HG02885 (cell line): ENCODE measurements around the gene RPUSD1.
A peak's percentile ranks its signal among the peaks of the same experiment; 100 is the strongest.
"Not testable (repeated sequence)": the region's sequence is repeated elsewhere in the genome, so short reads cannot be mapped to it uniquely, and the experiment has no call there.

ENCODE experiments used
- ATAC-seq: cut with Tn5 transposase; IDR thresholded peaks from one replicate; pipeline ENCODE4 v1.9.1; 2021; ENCODE audit warnings: mild to moderate bottlenecking; ENCODE audit not compliant: unreplicated experiment, poor library complexity

The RPUSD1 gene

GRCh38 chr16:787978-788398, at the start of gene RPUSD1:
TSS of gene RPUSD1 (minus strand) at chr16:788381. CDS start at chr16:787737, 644 bp downstream.
- ATAC-seq, result peak; percentile 0

- not testable (repeated sequence) for ATAC-seq
Observed at GRCh38 chr16:836822-837221, 48.6 kb upstream of the RPUSD1 start.

DNA sequence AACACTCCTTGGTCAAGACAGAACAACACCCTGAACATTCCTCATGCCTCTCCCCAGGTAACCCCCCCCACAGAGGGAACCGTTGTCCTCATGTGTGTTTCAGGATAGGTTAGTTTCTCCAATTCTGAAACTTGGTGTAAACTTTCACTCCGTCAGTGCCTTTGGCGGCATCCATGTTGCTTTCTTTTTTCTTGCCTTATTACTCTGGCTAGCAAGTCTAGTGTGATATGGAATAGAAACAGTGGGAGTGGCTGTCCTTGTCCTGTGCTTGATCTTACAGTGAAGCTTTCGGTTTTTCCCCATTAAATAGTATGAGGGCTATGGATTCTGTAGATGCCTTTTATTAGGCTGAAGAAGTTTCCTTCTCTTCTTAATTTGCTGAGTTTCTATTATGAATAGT, 48.0 kb upstream of the RPUSD1 start:
- no peak for ATAC-seq

DNA sequence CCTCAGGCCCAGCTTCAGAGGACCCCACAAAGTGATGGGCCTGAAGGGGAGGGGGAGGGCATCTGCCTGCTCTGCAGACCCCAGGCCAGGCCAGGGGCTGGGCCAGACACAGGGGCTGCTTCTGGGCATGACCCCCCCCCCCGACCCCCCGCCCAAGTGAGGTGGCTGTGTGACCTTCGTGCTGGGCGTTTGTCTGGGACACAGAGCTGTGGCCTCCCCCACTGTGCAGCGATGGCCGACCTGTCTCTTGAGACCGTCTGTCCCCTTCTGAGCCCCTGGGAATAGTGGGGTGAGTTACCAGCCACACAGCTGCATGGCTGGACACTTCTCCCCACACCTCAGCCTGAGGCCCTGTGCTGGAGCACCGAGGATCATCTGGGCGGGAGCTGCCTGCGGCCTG, 47.2 kb upstream of the RPUSD1 start:
- ATAC-seq, result no peak

GRCh38 chr16:833411-833810, 45.2 kb upstream of the RPUSD1 start:
- no peak for ATAC-seq

- no peak for ATAC-seq
Observed at GRCh38 chr16:832652-833336, 44.6 kb upstream of the RPUSD1 start.

DNA sequence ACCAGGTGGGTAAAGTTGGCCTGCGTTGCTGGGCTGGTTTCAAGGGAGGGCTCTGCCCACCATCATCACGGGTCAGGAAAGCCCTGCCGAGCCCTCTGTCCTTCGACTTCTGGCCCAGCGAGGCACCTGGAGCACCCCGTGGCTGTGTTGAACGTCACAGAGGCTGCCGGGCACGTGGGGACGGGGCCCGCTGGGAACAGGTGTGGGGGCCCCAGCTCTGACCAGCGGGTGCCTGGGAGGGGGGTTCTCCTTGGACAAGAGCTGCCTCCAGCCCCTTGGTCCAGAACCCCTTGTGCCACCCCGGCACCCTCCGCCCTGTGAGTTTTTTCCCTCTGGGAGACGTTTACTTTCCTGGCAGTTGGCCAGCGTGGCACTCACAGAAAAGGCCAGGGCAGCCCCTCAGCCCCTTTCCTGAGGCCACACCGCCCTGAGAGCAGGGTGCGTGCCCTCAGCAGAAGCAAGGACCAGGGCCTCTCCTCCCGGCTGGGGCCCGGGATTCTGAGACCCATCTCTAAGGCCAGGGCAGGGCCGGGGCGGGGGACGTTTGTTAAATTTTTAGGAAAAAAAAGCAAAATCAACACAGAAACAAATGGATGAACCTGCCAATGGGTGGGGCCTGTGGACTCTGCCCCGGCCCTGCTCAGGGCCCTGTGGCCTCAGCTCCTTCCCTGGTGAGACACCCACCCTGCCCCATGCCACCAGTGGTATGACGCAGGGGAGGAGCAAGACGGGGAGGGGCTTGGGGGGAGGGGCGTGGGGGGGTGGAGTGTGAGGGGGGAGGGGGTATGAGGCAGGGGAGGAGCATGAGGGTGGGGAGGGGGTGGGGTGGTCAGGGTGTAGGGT, 43.6 kb upstream of the RPUSD1 start:
- no peak for ATAC-seq

DNA sequence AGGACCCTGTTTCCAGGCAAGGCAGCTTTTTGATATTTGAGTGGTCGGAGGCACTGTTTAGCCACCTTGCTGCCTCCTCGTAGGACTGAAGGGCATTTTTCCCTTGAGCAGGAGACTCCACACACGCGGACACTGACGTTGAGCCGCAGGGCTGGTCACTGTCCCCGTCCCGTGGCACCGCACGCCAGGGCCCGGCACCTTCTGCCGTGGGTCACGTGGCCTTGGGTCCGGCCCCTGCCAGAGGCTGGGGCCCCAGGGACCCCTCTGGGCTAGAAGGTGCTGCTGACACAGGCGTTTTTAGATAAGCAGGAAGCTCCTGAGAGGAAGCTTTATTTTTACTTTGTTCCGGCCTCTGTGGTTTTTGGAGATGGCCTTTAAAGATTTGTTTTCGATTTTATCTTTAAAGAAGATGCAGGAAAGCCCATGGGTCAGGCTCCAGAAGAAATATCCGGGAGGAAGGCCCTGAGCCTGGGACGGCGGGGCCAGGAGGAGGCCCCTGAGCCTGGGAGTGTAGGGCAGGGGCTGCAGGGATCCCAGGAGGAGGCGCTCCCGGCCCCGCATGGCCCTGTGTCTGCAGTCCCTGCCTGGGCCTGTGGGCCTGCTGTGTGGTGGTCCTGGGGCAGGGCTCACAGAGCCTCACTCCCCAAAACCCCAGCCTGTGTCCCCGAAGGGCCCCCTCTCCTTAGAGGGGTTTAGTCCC, 42.8 kb upstream of the RPUSD1 start:
- ATAC-seq, result no peak

DNA sequence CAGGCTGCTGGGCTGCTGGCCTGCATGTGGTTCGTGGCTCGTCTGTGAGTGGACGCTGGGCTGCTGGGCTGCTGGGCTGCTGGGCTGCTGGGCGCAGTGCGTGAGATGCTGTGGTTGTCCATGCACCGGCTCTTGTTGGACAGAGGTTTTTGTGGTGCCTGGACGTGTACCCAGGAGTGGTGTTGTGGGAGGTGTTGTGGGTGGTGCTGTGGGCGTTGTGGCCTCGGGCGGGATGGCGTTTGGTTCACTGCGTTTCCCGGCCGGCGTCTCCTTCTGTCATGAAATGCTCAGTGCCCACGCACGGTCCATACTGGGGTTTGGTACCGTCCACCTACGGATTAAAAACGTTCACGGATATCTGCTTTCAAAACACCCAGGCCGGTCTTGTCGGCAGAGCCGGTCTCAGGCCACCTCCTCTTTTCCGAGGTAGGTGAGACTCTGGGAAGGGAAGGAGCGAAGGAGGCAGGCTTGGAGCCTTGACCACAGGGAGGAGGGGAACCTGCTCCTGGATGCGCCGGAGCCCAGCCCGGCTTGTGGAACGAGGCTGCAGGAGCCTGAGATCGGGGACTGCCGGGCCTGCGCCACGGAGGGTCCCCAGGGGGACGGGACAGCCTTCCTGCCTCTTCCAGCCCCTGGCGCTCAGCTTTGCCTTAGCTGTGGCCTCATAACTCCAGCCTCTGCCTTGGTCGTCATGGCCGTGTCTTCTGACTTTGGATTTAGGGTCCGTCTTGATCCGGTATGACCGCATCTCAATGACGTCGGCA, 42.1 kb upstream of the RPUSD1 start:
- ATAC-seq, result no peak

- no peak for ATAC-seq
Observed at GRCh38 chr16:828891-829290, 40.7 kb upstream of the RPUSD1 start.

GRCh38 chr16:827513-827912, 39.3 kb upstream of the RPUSD1 start:
- ATAC-seq, result no peak

- no peak for ATAC-seq
Observed at GRCh38 chr16:825341-826061, 37.3 kb upstream of the RPUSD1 start.

GRCh38 chr16:824601-825000, 36.4 kb upstream of the RPUSD1 start:
- ATAC-seq, result no peak

DNA sequence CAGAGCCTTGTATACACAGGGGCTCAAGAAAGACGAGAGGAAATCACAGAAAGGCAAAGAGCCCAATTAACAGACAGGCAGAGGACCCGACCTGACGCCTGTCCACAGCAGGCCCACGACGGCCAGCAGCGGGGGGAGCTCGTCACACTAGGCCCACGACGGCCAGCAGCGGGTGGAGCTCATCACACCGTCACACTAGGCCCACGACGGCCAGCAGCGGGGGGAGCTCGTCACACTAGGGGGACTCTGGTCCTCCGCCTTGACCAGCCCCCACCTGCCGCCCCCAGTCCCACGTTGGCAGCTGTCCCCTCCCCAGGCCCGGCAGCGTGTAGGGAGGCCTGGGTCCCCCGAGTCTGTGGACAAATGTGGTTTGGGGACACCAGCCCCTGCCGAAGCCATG, 36.0 kb upstream of the RPUSD1 start:
- no peak for ATAC-seq

GRCh38 chr16:822909-823297, 34.7 kb upstream of the RPUSD1 start:
- no peak for ATAC-seq

DNA sequence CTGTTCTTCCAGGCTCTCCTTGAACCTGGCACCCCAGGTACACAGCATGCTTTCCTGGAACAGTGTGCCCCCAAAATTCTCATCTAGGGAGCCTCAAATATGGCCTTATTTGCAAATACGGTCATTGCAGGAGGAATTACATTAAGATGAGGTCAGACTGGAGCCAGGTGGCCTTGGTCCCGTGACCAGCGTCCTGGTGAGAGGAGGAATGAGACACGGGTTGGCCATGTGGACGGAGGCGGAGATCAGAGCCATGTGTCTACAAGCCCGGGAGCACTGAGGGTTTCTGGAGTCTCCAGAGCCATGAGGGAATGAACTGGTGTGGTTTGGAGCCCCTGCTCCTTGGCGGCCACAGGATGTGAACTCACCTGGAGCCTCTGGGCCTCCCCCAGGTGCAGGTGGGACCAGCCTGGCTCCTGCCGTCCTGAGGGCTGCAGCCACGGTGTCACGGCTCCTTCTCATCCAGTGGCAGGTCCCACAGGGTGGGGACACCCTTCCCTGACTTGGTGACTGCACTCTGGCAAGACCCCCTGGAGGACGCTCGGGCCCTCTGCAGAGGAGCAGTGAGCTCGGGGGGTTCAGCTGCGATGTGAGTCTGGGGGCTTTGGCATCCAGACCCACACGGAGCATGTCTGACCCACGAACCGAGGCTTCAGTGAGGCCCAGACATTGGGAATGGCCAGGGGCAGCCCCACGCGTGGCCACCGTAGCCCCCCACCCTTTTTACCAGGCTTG, 34.2 kb upstream of the RPUSD1 start:
- ATAC-seq, result no peak

DNA sequence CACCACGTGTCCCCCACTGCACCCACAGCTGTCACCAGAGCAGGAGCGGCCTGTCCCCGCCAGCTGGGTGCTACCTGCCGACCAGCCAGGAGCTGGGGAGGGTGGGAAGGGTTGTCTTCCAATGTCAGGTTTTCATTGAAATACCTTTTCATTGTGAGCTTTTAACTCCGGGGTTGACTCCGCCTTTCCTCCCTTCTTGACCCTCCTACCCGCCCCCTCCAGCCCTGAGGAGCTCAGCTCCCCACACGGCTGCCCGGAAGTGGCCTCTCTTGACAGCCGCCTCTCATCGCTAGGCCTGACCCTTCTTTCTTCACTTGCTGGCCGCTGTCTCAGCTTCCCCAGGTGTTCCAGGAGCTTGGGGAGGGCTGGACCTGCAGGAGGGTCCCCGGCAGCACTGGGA, 33.6 kb upstream of the RPUSD1 start:
- ATAC-seq, result no peak

DNA sequence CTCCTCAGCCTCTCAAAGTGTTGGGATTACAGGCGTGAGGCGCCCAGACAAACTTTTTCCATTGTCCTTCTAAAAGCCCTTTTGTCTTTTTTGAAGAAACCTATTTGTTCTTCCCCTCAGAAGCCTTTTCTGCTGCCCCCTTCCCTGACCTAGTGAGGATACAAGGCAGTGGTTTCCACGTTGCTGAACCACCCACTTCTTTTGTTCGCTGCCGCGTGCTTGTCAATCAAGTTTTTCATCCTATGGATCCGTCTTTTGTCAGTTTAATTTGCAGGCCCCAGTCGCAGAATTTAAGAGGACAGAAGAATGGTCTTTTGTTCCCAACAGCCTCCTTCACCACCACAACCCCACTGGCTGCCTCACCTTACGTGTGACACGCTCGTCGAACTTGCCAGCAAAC, 32.6 kb upstream of the RPUSD1 start:
- no peak for ATAC-seq

GRCh38 chr16:820044-820408, 31.8 kb upstream of the RPUSD1 start:
- ATAC-seq, result not testable (repeated sequence)
